Right lobe of liver (tissue), 6 donors: ENCODE measurements around the gene CDC14C. TPM values are rescaled to one million over a fixed set of nuclear protein-coding genes. Genes with fewer than 3 reads are reported as not detected.
A peak's percentile ranks its signal among the peaks of the same experiment; 100 is the strongest.
"Not testable (repeated sequence)": the region's sequence is repeated elsewhere in the genome, so short reads cannot be mapped to it uniquely, and the experiment has no call there.

Source experiments
- ATAC-seq, 4 donors: fragments of 200-7000 bp; cut with Tn5 transposase; one replicate each; pipeline ENCODE4 v1.9.1; 2020; ENCODE audit warnings: mild to moderate bottlenecking in 4 of 4, moderate library complexity in 4 of 4
- DNase-seq, 3 donors: peaks; one replicate each; pipeline ENCODE4 v3.0.0-alpha.2; 2020
- H3K27ac ChIP-seq, 3 donors: fragments of 200-600 bp; one replicate each; pipeline ENCODE4 v1.8.0; 2022
- H3K27me3 ChIP-seq, 2 donors: fragments of 200-600 bp; one replicate each; pipeline ENCODE4 v1.8.0; 2022
- H3K36me3 ChIP-seq, 4 donors: fragments of 200-600 bp; sonication (generic) in 1 of 4; one replicate each; pipeline versions ENCODE4 v1.5.1 to v1.8.0; 2017 to 2022; ENCODE audit warnings: control low read depth in 1 of 4
- H3K4me1 ChIP-seq, 4 donors: fragments of 200-600 bp; sonication (generic) in 1 of 4; one replicate each; pipeline versions ENCODE4 v1.5.1 to v1.8.0; 2017 to 2022; ENCODE audit warnings: control low read depth in 1 of 4
- H3K4me3 ChIP-seq, 3 donors: fragments of 200-600 bp; one replicate each; pipeline ENCODE4 v1.8.0; 2022
- H3K9me3 ChIP-seq, 4 donors: fragments of 200-600 bp; sonication (generic) in 1 of 4; one replicate each; pipeline versions ENCODE4 v1.5.1 to v1.8.0; 2017 to 2022; ENCODE audit warnings: control low read depth in 1 of 4
- POLR2A ChIP-seq: fragments of 450-650 bp; IDR thresholded peaks from one replicate; pipeline ENCODE4 v1.6.1; 2017; ENCODE audit warnings: antibody characterized with exemption, mild to moderate bottlenecking
- WGBS: methylation state at CpG from one replicate; pipeline ENCODE4 v1.1.6; 2018; ENCODE audit warnings: low coverage, low lambda C conversion rate; ENCODE audit not compliant: insufficient coverage; ENCODE audit errors: missing lambda C conversion rate; 5-methylcytosine and 5-hydroxymethylcytosine counted together
- intact Hi-C, 2 donors: fragments of 100-400 bp; cut with DNase I; formaldehyde crosslinking; loops; one replicate each; pipeline versions ENCODE4 v1.11.2 to v1.14.1; 2022
- total RNA-seq, 6 experiments: library from RNA; depleted of rRNA in 2 of 6; stranded (reverse); fragments of >200 nt in 2 of 6; fragmentation: NEBNext Ultra II Directional in 3 of 6; extraction: Animal tissue kit (Norgen Biotek cat#: 25700) in 3 of 6; gene quantifications; one replicate each; pipeline versions ENCODE4 v1.1.0 to v1.2.4, GENCODE V29; 2016 to 2023
- TF ChIP-seq, protein P1 (sequence below), 4 donors: fragments of 200-600 bp in 3 of 4; fragments of 450-650 bp in 1 of 4; IDR thresholded peaks; one replicate each; pipeline versions ENCODE4 v1.5.1 to v1.8.0; 2016 to 2022; ENCODE audit warnings: antibody characterized with exemption in 4 of 4, mild to moderate bottlenecking in 2 of 4
- donor health status: DM: no; HTN: yes; CAD: no.
- donor health status: DM: no; HTN: no; CAD: no.
- donor health status: DM: no; HTN: no; CAD: no.
- donor health status: DM: no; HTN: yes; CAD: no.
- donor health status: DM: no; HTN: yes; CAD: no.

Gene CDC14C
- total RNA-seq, 6 experiments from 2014 or later = not detected

DNA sequence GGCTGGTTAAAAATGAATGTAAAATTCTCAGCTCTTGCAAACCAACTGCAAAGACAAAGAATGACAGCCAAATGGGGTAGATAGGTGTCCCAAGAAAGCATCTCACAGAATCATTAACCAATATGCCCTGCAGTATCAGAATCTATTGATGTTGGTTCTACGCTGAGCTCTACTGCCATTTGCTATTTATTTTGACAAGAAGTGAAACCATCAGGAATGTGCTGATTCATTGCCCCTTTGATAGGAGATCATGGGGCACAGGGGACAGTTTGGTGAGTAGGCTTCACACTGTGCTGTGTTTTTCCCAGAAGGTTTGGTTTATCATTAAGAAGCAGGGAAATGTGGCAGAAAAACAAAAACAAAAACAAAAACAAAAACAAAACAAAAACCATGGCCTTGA, 19.4 kb upstream of the CDC14C start:
- Histone ChIP-seq H3K4me1 (no peaks in the 10 kb centered on the region), H3K9me3 (no peaks in the 10 kb centered on the region), H3K36me3 (no peaks in the 10 kb centered on the region), H3K27me3 (no peaks in the 10 kb centered on the region), H3K27ac (no peak overlapping the region), H3K4me3 (no peak overlapping the region)
- intact Hi-C loops = no loop called here
- no peak for DNase-seq
- 23% methylated on average over 1 of the region's 1 CpG for WGBS
- TF ChIP-seq, protein P1, sequence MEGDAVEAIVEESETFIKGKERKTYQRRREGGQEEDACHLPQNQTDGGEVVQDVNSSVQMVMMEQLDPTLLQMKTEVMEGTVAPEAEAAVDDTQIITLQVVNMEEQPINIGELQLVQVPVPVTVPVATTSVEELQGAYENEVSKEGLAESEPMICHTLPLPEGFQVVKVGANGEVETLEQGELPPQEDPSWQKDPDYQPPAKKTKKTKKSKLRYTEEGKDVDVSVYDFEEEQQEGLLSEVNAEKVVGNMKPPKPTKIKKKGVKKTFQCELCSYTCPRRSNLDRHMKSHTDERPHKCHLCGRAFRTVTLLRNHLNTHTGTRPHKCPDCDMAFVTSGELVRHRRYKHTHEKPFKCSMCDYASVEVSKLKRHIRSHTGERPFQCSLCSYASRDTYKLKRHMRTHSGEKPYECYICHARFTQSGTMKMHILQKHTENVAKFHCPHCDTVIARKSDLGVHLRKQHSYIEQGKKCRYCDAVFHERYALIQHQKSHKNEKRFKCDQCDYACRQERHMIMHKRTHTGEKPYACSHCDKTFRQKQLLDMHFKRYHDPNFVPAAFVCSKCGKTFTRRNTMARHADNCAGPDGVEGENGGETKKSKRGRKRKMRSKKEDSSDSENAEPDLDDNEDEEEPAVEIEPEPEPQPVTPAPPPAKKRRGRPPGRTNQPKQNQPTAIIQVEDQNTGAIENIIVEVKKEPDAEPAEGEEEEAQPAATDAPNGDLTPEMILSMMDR (IDR thresholded peaks at IDR 0.05) = no peak
- no peak for TF ChIP-seq POLR2A
- peak in 1 of 4 donors; percentile 19 for ATAC-seq

DNA sequence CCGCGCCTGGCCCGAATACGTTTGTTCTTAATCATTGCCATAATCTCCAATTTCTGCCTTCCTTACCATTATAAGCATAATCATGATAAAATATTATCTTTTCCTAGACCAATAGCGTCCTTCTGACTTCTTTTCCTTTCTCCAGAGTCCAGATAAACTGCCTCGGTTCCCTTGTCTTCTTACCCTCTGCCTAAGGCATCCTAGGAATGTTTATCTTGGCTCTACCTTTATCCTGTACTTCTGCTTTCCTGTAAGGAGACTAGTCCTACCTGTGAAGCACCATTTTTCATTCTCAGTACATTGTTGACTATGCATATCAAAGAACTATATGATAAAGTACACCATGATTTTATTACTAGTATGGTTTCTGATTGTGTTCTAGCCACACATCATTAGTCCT, 18.7 kb upstream of the CDC14C start:
- ATAC-seq, H3K4me1 ChIP-seq, H3K9me3 ChIP-seq, H3K36me3 ChIP-seq, H3K27me3 ChIP-seq, H3K4me3 ChIP-seq, H3K27ac ChIP-seq, DNase-seq, intact Hi-C loops: not testable (repeated sequence)
- whole genome bisulfite sequencing = 67% methylated on average over 6 of the region's 6 CpGs

DNA sequence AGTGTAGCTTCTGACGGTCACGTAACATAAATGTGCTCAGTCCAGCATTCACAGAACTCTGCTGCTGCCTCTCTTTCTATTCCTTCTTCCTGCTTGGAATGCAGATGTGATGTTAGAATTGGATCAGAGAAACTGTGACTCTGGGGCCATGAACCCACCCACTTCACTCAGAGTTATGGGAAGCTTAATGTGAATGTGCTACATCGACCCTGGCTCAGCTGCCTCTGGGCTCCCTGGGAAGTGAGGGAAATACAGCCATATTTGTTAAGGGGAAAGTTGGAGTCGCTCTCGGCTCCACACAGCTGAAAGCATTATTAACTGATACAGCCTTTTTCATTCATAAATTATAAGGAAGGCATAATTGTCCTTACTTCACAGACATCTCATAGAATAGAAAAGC, 14.5 kb upstream of the CDC14C start:
- H3K36me3 ChIP-seq, H3K4me1 ChIP-seq, H3K4me3 ChIP-seq, intact Hi-C loops, H3K9me3 ChIP-seq, H3K27ac ChIP-seq, H3K27me3 ChIP-seq, DNase-seq, ATAC-seq: not testable (repeated sequence)
- 34% methylated on average over 4 of the region's 5 CpGs for WGBS

DNA sequence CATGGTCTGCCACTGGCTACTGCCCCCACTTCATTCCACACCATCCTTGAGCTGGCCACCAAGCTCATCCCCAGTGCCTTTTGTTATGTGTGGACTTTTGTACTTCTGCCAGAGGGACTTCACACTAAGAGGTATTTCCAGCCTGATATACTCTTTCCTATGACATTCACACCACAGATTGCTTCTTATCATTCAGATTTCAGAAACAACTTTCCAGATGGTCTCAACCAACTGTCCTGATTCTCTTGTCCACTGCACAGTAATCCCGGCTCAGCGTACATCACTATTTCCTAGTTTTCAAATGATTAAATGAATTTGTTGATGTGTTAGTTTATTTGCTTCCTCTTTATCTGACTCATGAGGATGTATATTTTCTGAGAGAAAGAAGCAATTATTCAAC, 7.1 kb downstream of the CDC14C start:
- no peak for ATAC-seq
- no peaks in the 10 kb centered on the region for H3K9me3 ChIP-seq
- no peak overlapping the region for H3K27ac ChIP-seq
- no peaks in the 10 kb centered on the region for H3K36me3 ChIP-seq
- no peaks in the 10 kb centered on the region for H3K4me1 ChIP-seq
- H3K4me3 ChIP-seq = no peak overlapping the region
- no peaks in the 10 kb centered on the region for H3K27me3 ChIP-seq
- WGBS = 65% methylated on average over 2 of the region's 2 CpGs
- TF ChIP-seq, protein P1 (IDR thresholded peaks at IDR 0.05) = no peak
- no peak for TF ChIP-seq POLR2A
- intact Hi-C loops = no loop called here
- DNase-seq = no peak

DNA sequence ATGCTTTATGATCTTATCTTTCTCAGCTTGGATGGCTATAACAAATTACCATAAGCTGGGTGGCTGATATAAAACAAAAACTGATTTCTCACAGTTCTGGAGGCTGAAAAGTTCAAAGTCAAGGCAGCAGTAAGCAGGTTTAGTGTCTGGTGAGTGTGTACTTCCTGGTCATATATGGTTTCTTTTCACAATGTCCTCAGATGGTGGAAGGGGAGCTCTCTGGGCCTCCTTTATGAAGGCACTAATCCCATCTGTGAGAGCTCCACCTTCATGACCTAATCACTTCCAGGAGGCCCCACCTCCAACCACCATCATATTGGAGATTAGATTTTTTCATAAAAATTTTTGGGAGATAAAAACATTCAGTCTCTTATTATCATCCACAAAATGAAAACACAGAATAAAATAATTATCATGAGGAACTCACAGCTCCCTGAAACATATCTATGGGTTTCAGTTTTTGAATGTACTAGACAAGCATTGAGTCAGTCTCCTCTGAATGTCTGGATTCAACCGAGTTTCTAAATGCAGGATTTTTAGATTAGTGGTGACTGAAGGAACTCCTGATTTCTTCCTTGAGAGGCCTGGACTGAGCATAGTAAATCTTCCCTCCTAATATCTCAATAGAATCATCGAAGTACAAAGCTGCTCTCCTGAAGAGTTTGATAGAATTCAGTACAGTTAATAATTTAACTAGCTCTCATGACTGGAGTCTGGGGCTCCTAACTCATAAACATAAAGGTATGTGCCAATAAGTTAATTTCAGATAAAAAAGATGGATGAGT, 8.0 kb downstream of the CDC14C start:
- WGBS = 46% methylated on average over 2 of the region's 2 CpGs
- no peak overlapping the region for H3K4me3 ChIP-seq
- intact Hi-C loops = no loop called here
- H3K27me3 ChIP-seq = no peaks in the 10 kb centered on the region
- H3K4me1 ChIP-seq = no peaks in the 10 kb centered on the region
- DNase-seq (no peak), ATAC-seq (no peak)
- TF ChIP-seq POLR2A = no peak
- TF ChIP-seq, protein P1 (IDR thresholded peaks at IDR 0.05) = no peak
- no peaks in the 10 kb centered on the region for H3K9me3 ChIP-seq
- H3K36me3 ChIP-seq = no peaks in the 10 kb centered on the region
- no peak overlapping the region for H3K27ac ChIP-seq
